ENCODE data around the gene ATRNL1.

ATRNL1 gene

GRCh38 chr10:115093286-115093775 is at the start of gene ATRNL1:
TSS of gene ATRNL1 (plus strand) at chr10:115093365. CDS start at chr10:115093751, 386 bp downstream.
- DNase-seq (ENCODE audit: low read depth): no peak

DNA sequence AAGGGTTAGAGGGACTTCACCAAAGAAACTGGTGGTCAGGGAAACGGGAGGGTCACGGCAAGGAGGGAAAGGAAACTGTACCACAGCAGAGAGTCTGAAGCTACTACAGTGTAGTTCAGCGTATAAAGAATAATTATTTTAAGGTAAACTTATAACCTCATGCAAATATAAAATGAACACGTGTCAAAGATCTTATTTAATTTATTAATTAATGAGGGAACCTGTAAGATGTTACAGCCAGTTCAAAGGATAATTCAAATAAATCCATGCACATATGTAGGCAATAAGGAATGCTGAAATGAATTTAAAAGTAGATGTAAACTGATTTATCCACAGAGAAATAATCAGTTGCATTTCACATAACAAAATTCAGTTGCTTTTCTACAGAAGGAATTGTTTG is 49.4 kb upstream of the ATRNL1 start:
- DNase-seq (ENCODE audit: low read depth): no peak

DNA sequence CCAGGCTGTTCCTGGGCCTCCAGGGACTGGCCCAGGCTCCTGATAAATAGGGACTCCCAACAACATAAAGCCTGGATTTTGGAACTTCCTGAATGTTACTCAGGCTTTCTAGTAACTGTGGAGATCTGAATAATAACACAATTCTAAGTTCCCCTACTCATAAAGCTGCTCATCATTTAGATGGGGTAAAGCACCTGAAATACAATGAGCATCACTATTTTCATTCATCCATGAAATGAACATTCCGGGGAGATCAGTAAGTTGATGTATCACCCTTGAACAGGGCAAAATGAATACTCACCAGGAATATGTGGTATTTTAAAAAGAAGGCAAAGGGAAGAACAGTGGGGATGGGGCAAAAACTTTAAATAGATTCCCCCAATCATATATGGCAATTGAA is 48.3 kb upstream of the ATRNL1 start:
- no peak for DNase-seq (ENCODE audit: low read depth)

- DNase-seq (ENCODE audit: low read depth): no peak
Measured at GRCh38 chr10:115045499-115045898, 47.7 kb upstream of the ATRNL1 start.

GRCh38 chr10:115046686-115047236 is 46.4 kb upstream of the ATRNL1 start:
- no peak for DNase-seq (ENCODE audit: low read depth)

DNA sequence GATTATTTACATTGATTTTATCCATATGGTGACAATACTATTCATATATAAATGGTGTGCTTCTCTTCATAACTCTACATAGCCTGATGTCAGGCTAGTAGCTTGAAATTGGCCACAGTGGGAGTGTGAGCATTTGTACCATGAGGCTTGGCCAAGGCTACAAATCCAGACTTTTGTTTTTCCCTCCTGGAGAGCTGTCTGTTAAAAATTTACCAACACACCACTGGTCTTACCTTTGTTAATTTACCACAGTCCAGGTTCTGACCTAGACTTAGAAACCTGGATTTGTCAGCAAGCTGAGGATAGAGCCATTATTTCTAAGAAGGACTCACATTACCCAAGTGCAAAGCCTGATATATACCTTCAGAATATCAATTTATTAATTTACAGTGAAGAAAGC is 45.5 kb upstream of the ATRNL1 start:
- no peak for DNase-seq (ENCODE audit: low read depth)

DNA sequence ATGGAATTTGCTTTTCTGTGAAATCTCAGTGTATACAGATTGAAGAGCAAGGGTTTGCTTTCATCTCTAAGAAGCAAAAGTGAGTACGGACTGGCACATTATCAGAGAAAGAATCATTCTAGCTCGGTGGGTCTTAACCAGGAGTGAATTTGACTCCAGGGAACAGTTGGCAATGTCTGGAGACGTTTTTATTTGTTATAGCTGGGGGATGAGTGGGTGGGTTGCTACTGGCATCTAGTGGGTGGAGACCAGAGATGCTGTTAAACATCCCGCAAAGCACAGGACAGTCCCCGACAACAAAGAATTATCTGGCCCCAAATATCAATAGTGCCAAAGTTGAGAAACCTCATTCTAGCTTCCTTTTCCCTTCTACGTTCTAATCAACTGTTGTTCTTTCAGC is 43.8 kb upstream of the ATRNL1 start:
- no peak for DNase-seq (ENCODE audit: low read depth)

DNA sequence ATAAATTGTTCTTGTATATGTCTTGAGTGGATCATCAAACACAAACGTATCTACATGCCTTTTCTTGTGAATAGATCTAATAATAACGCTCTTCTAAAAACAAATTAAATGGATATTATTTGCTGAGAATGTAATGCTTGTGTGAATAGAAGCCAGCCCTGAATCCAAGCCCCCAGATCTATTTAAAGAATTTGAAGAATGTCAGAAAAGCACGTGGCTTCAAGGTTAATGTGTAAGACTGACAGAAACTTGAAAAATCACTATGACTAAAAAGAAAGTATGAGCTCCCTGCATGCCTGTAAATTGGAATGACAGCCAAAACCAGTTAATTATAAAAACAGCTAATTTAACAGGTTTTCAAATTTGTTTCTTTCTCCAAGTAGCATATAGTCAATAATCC is 43.2 kb upstream of the ATRNL1 start:
- no peak for DNase-seq (ENCODE audit: low read depth)

DNA sequence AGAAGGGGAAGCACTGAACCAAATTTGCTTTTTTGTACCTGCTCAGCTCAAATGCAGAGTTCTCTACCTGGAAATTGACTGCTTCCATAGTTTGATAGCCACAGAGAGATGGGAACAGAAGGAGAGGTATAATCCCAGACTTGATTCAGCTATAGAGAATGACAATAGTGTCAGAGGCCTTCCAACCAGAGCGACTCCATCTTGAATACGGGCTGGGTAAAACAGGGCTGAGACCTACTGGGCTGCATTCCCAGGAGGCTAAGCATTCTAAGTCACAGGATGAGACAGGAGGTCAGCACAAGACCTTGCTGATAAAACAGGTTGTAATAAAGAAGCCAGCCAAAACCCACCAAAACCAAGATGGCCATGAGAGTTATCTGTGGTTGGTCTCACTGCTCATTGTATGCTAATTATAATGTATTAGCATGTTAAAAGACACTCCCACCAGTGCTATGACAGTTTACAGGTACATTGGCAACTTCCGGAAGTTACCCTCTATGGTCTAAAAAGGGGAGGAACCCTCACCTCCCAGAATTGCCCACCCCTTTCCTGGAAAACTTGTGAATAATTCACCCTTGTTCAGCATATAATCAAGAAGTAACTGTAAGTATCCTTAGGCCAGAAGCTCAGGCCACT is 42.7 kb upstream of the ATRNL1 start:
- no peak for DNase-seq (ENCODE audit: low read depth)

DNA sequence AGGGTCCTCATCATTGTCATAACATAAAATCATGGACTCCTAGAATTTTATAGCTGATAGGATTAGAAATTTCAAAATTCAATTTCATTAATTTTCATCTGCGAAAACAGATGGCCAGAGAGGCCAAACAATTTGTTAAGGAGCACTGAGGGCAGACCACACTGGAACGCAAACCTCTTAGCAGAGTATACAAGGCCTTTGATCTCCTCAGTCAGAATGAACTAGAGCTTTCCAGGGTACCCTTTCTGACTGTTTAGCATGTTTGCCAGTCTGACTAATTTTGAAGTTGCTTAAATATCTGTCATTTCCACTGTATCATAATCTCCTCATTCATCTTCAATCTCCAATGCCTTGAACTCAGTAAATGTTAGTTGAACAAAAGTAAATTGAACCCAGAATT is 41.9 kb upstream of the ATRNL1 start:
- no peak for DNase-seq (ENCODE audit: low read depth)

- DNase-seq (ENCODE audit: low read depth): no peak
Measured at GRCh38 chr10:115052226-115052625, 40.9 kb upstream of the ATRNL1 start.

- DNase-seq (ENCODE audit: low read depth): no peak
Measured at GRCh38 chr10:115052728-115053127, 40.4 kb upstream of the ATRNL1 start.

GRCh38 chr10:115056186-115056585 is 37.0 kb upstream of the ATRNL1 start:
- DNase-seq (ENCODE audit: low read depth): no peak

GRCh38 chr10:115059301-115059898 is 33.8 kb upstream of the ATRNL1 start:
- no peak for DNase-seq (ENCODE audit: low read depth)

- DNase-seq (ENCODE audit: low read depth): no peak
Measured at GRCh38 chr10:115063701-115064658, 29.2 kb upstream of the ATRNL1 start.

GRCh38 chr10:115065801-115066200 is 27.4 kb upstream of the ATRNL1 start:
- no peak for DNase-seq (ENCODE audit: low read depth)

GRCh38 chr10:115066528-115066927 is 26.6 kb upstream of the ATRNL1 start:
- no peak for DNase-seq (ENCODE audit: low read depth)

DNA sequence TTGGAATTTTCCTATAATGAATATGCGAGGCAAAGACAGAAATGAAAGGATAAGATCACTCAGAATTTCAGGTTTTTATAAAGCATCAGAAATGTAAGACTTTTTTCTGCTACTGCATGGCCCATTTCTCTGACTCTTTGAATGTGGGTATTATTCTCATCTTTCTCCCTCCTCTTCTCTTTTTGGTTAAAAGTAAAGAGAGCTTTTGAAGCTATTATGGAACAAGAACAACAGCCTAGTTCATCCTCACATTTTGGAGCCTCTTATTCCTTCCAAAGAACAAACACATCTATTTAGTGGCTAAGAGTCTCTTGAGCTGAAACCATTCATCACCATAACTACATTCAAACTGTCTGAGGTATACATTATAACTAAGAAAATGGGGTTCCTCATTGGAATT is 19.4 kb upstream of the ATRNL1 start:
- DNase-seq (ENCODE audit: low read depth): no peak

DNA sequence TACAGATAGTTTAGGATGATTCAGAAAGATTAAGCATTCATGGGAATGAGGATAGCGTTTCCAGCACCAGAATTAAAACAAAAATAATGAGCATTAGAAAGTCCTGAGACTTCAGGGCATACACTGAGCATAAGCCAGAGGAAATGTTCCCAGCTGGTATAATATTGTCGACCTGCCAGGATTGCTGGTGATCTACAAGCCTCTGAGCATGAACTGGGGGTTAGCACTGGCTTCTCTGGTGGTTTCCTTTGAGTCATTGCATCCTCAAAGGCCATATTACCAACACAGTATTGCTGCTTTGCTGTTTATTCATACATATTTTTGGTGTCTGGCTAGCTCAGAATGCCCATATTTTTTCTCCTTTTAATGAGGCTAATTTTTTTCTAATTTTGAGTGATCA is 10.7 kb upstream of the ATRNL1 start:
- no peak for DNase-seq (ENCODE audit: low read depth)

DNA sequence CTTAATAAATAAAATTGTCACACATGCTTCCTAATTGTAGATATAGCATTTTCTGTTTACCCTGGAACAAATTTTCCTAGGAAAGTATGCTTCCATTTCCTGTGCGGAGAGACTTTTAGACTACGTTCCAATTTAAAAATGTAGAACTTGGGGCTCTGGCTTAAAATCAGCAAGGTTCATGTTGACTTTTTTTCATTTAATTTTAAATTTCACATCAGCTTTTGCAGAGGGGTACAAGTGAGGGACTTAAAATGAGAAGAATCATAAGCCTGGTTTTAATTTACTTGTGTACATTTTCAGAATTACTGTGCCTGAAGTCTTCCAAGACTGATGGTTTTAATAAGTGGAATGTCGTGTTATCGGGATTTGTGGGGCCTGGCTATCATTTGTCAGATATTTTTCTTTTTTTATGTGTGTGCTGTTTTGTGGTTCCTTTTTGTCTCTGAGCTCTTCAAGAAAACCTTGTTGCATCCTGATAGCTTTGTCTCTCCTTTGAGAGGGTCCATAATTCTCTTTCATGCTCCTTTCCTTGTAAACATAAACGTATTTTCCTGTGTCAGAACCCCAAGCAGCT is 8.8 kb upstream of the ATRNL1 start:
- no peak for DNase-seq (ENCODE audit: low read depth)

GRCh38 chr10:115091161-115091560 is 2.0 kb upstream of the ATRNL1 start:
- DNase-seq (ENCODE audit: low read depth): no peak

DNA sequence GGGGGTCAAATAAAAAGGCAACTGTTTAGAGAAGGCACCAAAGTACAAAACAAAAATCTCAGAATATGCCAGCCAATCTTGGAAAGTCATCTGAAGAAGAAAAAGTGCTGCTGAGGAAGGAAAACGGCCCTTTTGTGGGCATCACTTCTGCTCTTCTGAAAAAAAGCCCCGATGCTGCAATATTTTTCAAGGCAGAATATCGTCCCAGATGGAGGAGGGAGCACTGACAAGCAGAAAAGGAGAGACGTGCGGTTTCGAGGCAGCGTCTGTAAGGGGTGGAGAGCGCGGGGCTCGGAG is 959 bp upstream of the ATRNL1 start:
- no peak for DNase-seq (ENCODE audit: low read depth)
